Hepatocyte (in vitro differentiated cells): ENCODE measurements around the gene ABCD3.

ENCODE experiments used
- EZH2 ChIP-seq: fragments of 200-600 bp; sonication (generic); IDR thresholded peaks from 2 replicates; pipeline ENCODE4 v1.6.1; 2016; ENCODE audit warnings: antibody characterized with exemption, mild to moderate bottlenecking, borderline replicate concordance
- EZH2phosphoT487 ChIP-seq: fragments of 200-600 bp; sonication (generic); IDR thresholded peaks from one replicate; pipeline ENCODE4 v1.6.1; 2018; ENCODE audit warnings: antibody characterized with exemption, mild to moderate bottlenecking, low read depth, moderate library complexity; ENCODE audit not compliant: unreplicated experiment, severe bottlenecking
- TF ChIP-seq, protein P1 (sequence below): fragments of 200-600 bp; sonication (generic); IDR thresholded peaks from 2 replicates; pipeline ENCODE4 v1.5.1; 2016; ENCODE audit warnings: antibody characterized with exemption, mild to moderate bottlenecking; ENCODE audit not compliant: poor library complexity

DNA sequence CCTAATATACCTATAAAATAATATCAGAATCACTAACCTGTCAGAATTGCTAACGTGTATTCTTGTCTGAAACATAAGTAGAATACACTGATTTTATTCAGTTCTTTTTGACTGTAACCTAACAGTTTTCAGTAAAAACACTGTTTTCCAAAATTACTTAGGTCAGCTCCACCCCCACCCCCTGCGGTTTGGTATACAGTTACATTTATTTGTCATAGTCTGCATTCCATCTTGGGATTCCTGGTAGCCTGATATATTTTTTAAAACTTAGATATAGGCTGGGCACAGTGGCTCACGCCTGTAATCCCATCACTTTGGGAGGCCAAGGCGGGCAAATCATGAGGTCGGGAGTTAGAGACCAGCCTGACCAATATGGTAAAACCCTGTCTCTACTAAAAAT, 19.8 kb upstream of the ABCD3 start:
- TF ChIP-seq, protein P1, sequence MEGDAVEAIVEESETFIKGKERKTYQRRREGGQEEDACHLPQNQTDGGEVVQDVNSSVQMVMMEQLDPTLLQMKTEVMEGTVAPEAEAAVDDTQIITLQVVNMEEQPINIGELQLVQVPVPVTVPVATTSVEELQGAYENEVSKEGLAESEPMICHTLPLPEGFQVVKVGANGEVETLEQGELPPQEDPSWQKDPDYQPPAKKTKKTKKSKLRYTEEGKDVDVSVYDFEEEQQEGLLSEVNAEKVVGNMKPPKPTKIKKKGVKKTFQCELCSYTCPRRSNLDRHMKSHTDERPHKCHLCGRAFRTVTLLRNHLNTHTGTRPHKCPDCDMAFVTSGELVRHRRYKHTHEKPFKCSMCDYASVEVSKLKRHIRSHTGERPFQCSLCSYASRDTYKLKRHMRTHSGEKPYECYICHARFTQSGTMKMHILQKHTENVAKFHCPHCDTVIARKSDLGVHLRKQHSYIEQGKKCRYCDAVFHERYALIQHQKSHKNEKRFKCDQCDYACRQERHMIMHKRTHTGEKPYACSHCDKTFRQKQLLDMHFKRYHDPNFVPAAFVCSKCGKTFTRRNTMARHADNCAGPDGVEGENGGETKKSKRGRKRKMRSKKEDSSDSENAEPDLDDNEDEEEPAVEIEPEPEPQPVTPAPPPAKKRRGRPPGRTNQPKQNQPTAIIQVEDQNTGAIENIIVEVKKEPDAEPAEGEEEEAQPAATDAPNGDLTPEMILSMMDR, result no peak
- no peak for TF ChIP-seq EZH2phosphoT487
- TF ChIP-seq EZH2, result no peak
